IPS-20b (cell line): ENCODE data around the gene RRP8.

Source experiments
- H3K27ac ChIP-seq: one replicate; pipeline ENCODE4 v1.5.1; 2013; ENCODE audit warnings: low read length
- H3K27me3 ChIP-seq: 2 replicates; pipeline ENCODE4 v1.6.1; 2013; ENCODE audit warnings: mild to moderate bottlenecking, low read length, inconsistent platforms; ENCODE audit not compliant: insufficient read depth
- H3K36me3 ChIP-seq: 2 replicates; pipeline ENCODE4 v1.6.1; 2013; ENCODE audit warnings: low read depth, mild to moderate bottlenecking, inconsistent platforms, low read length, moderate library complexity; ENCODE audit not compliant: insufficient read depth
- H3K4me1 ChIP-seq: 2 replicates; pipeline ENCODE4 v1.6.1; 2013; ENCODE audit warnings: mild to moderate bottlenecking, control low read depth, inconsistent platforms, low read length, moderate library complexity; ENCODE audit not compliant: insufficient read depth
- H3K4me3 ChIP-seq: 2 replicates; pipeline ENCODE4 v1.5.1; 2013; ENCODE audit warnings: mild to moderate bottlenecking, low read length, inconsistent platforms
- H3K9ac ChIP-seq: 2 replicates; pipeline ENCODE4 v1.6.1; 2013; ENCODE audit warnings: low read depth, mild to moderate bottlenecking, inconsistent platforms, low read length, moderate library complexity
- H3K9me3 ChIP-seq: 2 replicates; pipeline ENCODE4 v1.6.1; 2013; ENCODE audit warnings: mild to moderate bottlenecking, low read depth, low read length, inconsistent platforms; ENCODE audit not compliant: insufficient read depth

Gene RRP8

GRCh38 chr11:6613496-6613895 is 10.1 kb upstream of the RRP8 start:
- peaks cover 7% of the 10 kb centered on the region; the same call in 1 of the 2 replicates for H3K4me1 ChIP-seq
- H3K9ac ChIP-seq = peak overlapping the region; percentile 99; the same call in 1 of the 2 replicates
- peak overlapping the region; percentile 98; the same call in 1 of the 2 replicates for H3K4me3 ChIP-seq
- H3K9me3 ChIP-seq = no peaks in the 10 kb centered on the region
- H3K27ac ChIP-seq = no peak overlapping the region
- peaks cover 50% of the 10 kb centered on the region for H3K36me3 ChIP-seq
- H3K27me3 ChIP-seq = no peaks in the 10 kb centered on the region

GRCh38 chr11:6612213-6613041 is 9.0 kb upstream of the RRP8 start, which contains the start of gene TAF10:
TSS of gene TAF10 (minus strand) at chr11:6612216. CDS start at chr11:6612189, 27 bp downstream.
- H3K4me1 ChIP-seq = peaks cover 9% of the 10 kb centered on the region; the same call in 1 of the 2 replicates
- peak within 1 kb of the TSS; percentile 98 for H3K4me3 ChIP-seq

GRCh38 chr11:6611963-6612212 is 8.5 kb upstream of the RRP8 start:
- peaks cover 13% of the 10 kb centered on the region for H3K4me1 ChIP-seq
- H3K27ac ChIP-seq = no peak overlapping the region
- H3K4me3 ChIP-seq = peak overlapping the region; percentile 98; the same call in 1 of the 2 replicates
- peak overlapping the region; percentile 99 for H3K9ac ChIP-seq
- H3K9me3 ChIP-seq = no peaks in the 10 kb centered on the region
- no peaks in the 10 kb centered on the region for H3K27me3 ChIP-seq
- peaks cover 62% of the 10 kb centered on the region for H3K36me3 ChIP-seq

More at GRCh38 chr11:6612213-6613041, 9.0 kb upstream of the RRP8 start, which contains the start of gene TAF10:
- H3K9ac ChIP-seq = peak within 1 kb of the TSS; percentile 99
- peak within 1 kb of the TSS; percentile 99 for H3K27ac ChIP-seq
- no peaks in the 10 kb centered on the region for H3K27me3 ChIP-seq
- no peaks in the 10 kb centered on the region for H3K9me3 ChIP-seq
- H3K36me3 ChIP-seq = peaks cover 61% of the 10 kb centered on the region

GRCh38 chr11:6611092-6611962 is 7.9 kb upstream of the RRP8 start:
- Histone ChIP-seq H3K4me1 (peaks cover 18% of the 10 kb centered on the region), H3K4me3 (peak overlapping the region; percentile 98), H3K27me3 (no peaks in the 10 kb centered on the region), H3K36me3 (peaks cover 63% of the 10 kb centered on the region), H3K9ac (peak overlapping the region; percentile 88), H3K27ac (peak overlapping the region; percentile 7), H3K9me3 (no peaks in the 10 kb centered on the region)

- Histone ChIP-seq H3K36me3 (peaks cover 61% of the 10 kb centered on the region), H3K4me1 (peaks cover 19% of the 10 kb centered on the region), H3K9ac (no peak overlapping the region), H3K27me3 (no peaks in the 10 kb centered on the region), H3K4me3 (peak overlapping the region; percentile 98; the same call in 1 of the 2 replicates), H3K27ac (no peak overlapping the region), H3K9me3 (no peaks in the 10 kb centered on the region)
Measured at GRCh38 chr11:6610591-6610990, 7.2 kb upstream of the RRP8 start.

GRCh38 chr11:6609502-6610015 is 6.1 kb upstream of the RRP8 start:
- Histone ChIP-seq H3K9ac (no peak overlapping the region), H3K9me3 (no peaks in the 10 kb centered on the region), H3K27ac (no peak overlapping the region), H3K4me3 (no peak overlapping the region), H3K27me3 (no peaks in the 10 kb centered on the region), H3K4me1 (peaks cover 22% of the 10 kb centered on the region), H3K36me3 (peaks cover 56% of the 10 kb centered on the region)

GRCh38 chr11:6608726-6609501 is 5.5 kb upstream of the RRP8 start:
- H3K36me3 ChIP-seq = peaks cover 51% of the 10 kb centered on the region
- H3K9ac ChIP-seq = no peak overlapping the region
- no peak overlapping the region for H3K27ac ChIP-seq
- H3K4me3 ChIP-seq = no peak overlapping the region
- peaks cover 22% of the 10 kb centered on the region for H3K4me1 ChIP-seq
- no peaks in the 10 kb centered on the region for H3K9me3 ChIP-seq
- no peaks in the 10 kb centered on the region for H3K27me3 ChIP-seq

- no peaks in the 10 kb centered on the region for H3K9me3 ChIP-seq
- peak overlapping the region; percentile 95 for H3K27ac ChIP-seq
- peaks cover 51% of the 10 kb centered on the region for H3K36me3 ChIP-seq
- no peak overlapping the region for H3K9ac ChIP-seq
- no peak overlapping the region for H3K4me3 ChIP-seq
- H3K27me3 ChIP-seq = no peaks in the 10 kb centered on the region
- H3K4me1 ChIP-seq = peaks cover 19% of the 10 kb centered on the region
Measured at GRCh38 chr11:6608011-6608410, 4.6 kb upstream of the RRP8 start.

- H3K9me3 ChIP-seq = no peaks in the 10 kb centered on the region
- H3K9ac ChIP-seq = peak overlapping the region; percentile 70; the same call in 1 of the 2 replicates
- peaks cover 21% of the 10 kb centered on the region for H3K4me1 ChIP-seq
- peak overlapping the region; percentile 31; the same call in 1 of the 2 replicates for H3K4me3 ChIP-seq
- H3K27ac ChIP-seq = peak overlapping the region; percentile 95
- H3K27me3 ChIP-seq = no peaks in the 10 kb centered on the region
- peaks cover 51% of the 10 kb centered on the region for H3K36me3 ChIP-seq
Measured at GRCh38 chr11:6607190-6607795, 3.9 kb upstream of the RRP8 start.

GRCh38 chr11:6606471-6607189 is 3.2 kb upstream of the RRP8 start:
- H3K4me1 ChIP-seq = peaks cover 21% of the 10 kb centered on the region
- H3K36me3 ChIP-seq = peaks cover 54% of the 10 kb centered on the region
- H3K4me3 ChIP-seq = peak overlapping the region; percentile 18; the same call in 1 of the 2 replicates
- H3K27me3 ChIP-seq = no peaks in the 10 kb centered on the region
- no peaks in the 10 kb centered on the region for H3K9me3 ChIP-seq
- peak overlapping the region; percentile 80 for H3K27ac ChIP-seq
- peak overlapping the region; percentile 75; the same call in 1 of the 2 replicates for H3K9ac ChIP-seq
